ENCODE results near the gene ITGB1BP2.
"Not testable (repeated sequence)": the region's sequence is repeated elsewhere in the genome, so short reads cannot be mapped to it uniquely, and the experiment has no call there.

DNA sequence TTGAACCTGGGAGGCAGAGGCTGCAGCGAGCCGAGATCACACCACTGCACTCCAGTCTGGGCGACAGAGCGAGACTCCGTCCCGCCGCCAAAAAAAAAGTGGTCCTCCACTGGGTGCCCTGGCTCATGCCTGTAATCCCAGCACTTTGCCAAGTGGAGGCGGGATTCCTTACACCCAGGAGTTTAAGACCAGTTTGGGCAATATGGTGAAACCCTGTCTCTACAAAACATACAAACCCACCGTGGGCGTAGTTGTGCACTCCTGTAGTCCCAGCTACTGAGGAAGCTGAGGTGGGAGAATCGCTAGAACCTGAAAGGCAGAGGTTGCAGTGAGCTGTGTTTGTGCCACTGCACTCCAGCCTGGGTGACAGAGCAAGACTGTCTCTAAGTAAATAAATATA is 20.2 kb upstream of the ITGB1BP2 start:
- not testable (repeated sequence) for TF ChIP-seq PATZ1 (CRISPR knock-in tag; IDR thresholded peaks at IDR 0.05; ENCODE audit: borderline replicate concordance); TOX (CRISPR knock-in tag; IDR thresholded peaks at IDR 0.05; ENCODE audit: borderline replicate concordance); ZNF565 (CRISPR knock-in tag; conservative IDR thresholded peaks at IDR 0.05; ENCODE audit: low read depth)
